ENCODE results near the gene PTPRK.

The PTPRK gene

GRCh38 chr6:128403618-128404444 lies 116.6 kb downstream of the PTPRK start:
- Histone ChIP-seq H3K27ac (ENCODE audit: insufficient read depth, low read depth, low read length, poor library complexity, severe bottlenecking) (no peak overlapping the region), H3K36me3 (ENCODE audit: control insufficient read depth, insufficient read depth, low read length) (no peaks in the 10 kb centered on the region)
- WGBS, 2 experiments: 92% methylated on average over 3 to 4 of the region's 4 CpGs

GRCh38 chr6:128400875-128401274 lies 119.5 kb downstream of the PTPRK start:
- H3K36me3 ChIP-seq (ENCODE audit: control insufficient read depth, insufficient read depth, low read length): no peaks in the 10 kb centered on the region
- no peaks in the 10 kb centered on the region for H3K4me1 ChIP-seq (ENCODE audit: control insufficient read depth, insufficient read depth, low read length)
- H3K9me3 ChIP-seq (ENCODE audit: control insufficient read depth, low read length): no peaks in the 10 kb centered on the region
- 91 to 92% methylated on average over 3 to 4 of the region's 4 CpGs for WGBS, 2 experiments
- no peak overlapping the region for H3K4me3 ChIP-seq (ENCODE audit: insufficient read depth, low read depth, low read length)
- H3K27me3 ChIP-seq (ENCODE audit: control insufficient read depth, insufficient read depth, low read length, poor library complexity, severe bottlenecking): no peaks in the 10 kb centered on the region
- no peak overlapping the region for H3K27ac ChIP-seq (ENCODE audit: insufficient read depth, low read depth, low read length, poor library complexity, severe bottlenecking)

More at GRCh38 chr6:128403618-128404444, 116.6 kb downstream of the PTPRK start:
- Histone ChIP-seq H3K9me3 (ENCODE audit: control insufficient read depth, low read length) (no peaks in the 10 kb centered on the region), H3K27me3 (ENCODE audit: control insufficient read depth, insufficient read depth, low read length, poor library complexity, severe bottlenecking) (no peaks in the 10 kb centered on the region), H3K4me1 (ENCODE audit: control insufficient read depth, insufficient read depth, low read length) (peaks cover 3% of the 10 kb centered on the region), H3K4me3 (ENCODE audit: insufficient read depth, low read depth, low read length) (no peak overlapping the region)

- 96 to 98% methylated on average over 9 of the region's 9 CpGs for WGBS, 2 experiments
- Histone ChIP-seq H3K36me3 (ENCODE audit: control insufficient read depth, insufficient read depth, low read length) (no peaks in the 10 kb centered on the region), H3K4me1 (ENCODE audit: control insufficient read depth, insufficient read depth, low read length) (no peaks in the 10 kb centered on the region), H3K9me3 (ENCODE audit: control insufficient read depth, low read length) (no peaks in the 10 kb centered on the region), H3K27ac (ENCODE audit: insufficient read depth, low read depth, low read length, poor library complexity, severe bottlenecking) (no peak overlapping the region), H3K27me3 (ENCODE audit: control insufficient read depth, insufficient read depth, low read length, poor library complexity, severe bottlenecking) (no peaks in the 10 kb centered on the region), H3K4me3 (ENCODE audit: insufficient read depth, low read depth, low read length) (no peak overlapping the region)
Observed at GRCh38 chr6:128397996-128398395, 122.4 kb downstream of the PTPRK start.

- no peak overlapping the region for H3K27ac ChIP-seq (ENCODE audit: insufficient read depth, low read depth, low read length, poor library complexity, severe bottlenecking)
- no peaks in the 10 kb centered on the region for H3K36me3 ChIP-seq (ENCODE audit: control insufficient read depth, insufficient read depth, low read length)
- H3K4me1 ChIP-seq (ENCODE audit: control insufficient read depth, insufficient read depth, low read length): no peaks in the 10 kb centered on the region
- 86 to 100% methylated on average over 1 to 3 of the region's 3 CpGs for WGBS, 2 experiments
- H3K4me3 ChIP-seq (ENCODE audit: insufficient read depth, low read depth, low read length): no peak overlapping the region
- no peaks in the 10 kb centered on the region for H3K27me3 ChIP-seq (ENCODE audit: control insufficient read depth, insufficient read depth, low read length, poor library complexity, severe bottlenecking)
- H3K9me3 ChIP-seq (ENCODE audit: control insufficient read depth, low read length): no peaks in the 10 kb centered on the region
Observed at GRCh38 chr6:128395596-128395995, 124.8 kb downstream of the PTPRK start.

GRCh38 chr6:128395188-128395587 lies 125.2 kb downstream of the PTPRK start:
- Histone ChIP-seq H3K27ac (ENCODE audit: insufficient read depth, low read depth, low read length, poor library complexity, severe bottlenecking) (no peak overlapping the region), H3K4me3 (ENCODE audit: insufficient read depth, low read depth, low read length) (no peak overlapping the region), H3K9me3 (ENCODE audit: control insufficient read depth, low read length) (no peaks in the 10 kb centered on the region), H3K4me1 (ENCODE audit: control insufficient read depth, insufficient read depth, low read length) (no peaks in the 10 kb centered on the region), H3K36me3 (ENCODE audit: control insufficient read depth, insufficient read depth, low read length) (no peaks in the 10 kb centered on the region), H3K27me3 (ENCODE audit: control insufficient read depth, insufficient read depth, low read length, poor library complexity, severe bottlenecking) (no peaks in the 10 kb centered on the region)
- WGBS, 2 experiments: 93 to 97% methylated on average over 3 of the region's 3 CpGs

- no peaks in the 10 kb centered on the region for H3K4me1 ChIP-seq (ENCODE audit: control insufficient read depth, insufficient read depth, low read length)
Observed at GRCh38 chr6:128394167-128394566, 126.2 kb downstream of the PTPRK start.

GRCh38 chr6:128389820-128390534 lies 130.4 kb downstream of the PTPRK start:
- no peak overlapping the region for H3K27ac ChIP-seq (ENCODE audit: insufficient read depth, low read depth, low read length, poor library complexity, severe bottlenecking)

More at GRCh38 chr6:128394167-128394566, 126.2 kb downstream of the PTPRK start:
- Histone ChIP-seq H3K4me3 (ENCODE audit: insufficient read depth, low read depth, low read length) (no peak overlapping the region), H3K27ac (ENCODE audit: insufficient read depth, low read depth, low read length, poor library complexity, severe bottlenecking) (no peak overlapping the region), H3K9me3 (ENCODE audit: control insufficient read depth, low read length) (no peaks in the 10 kb centered on the region), H3K36me3 (ENCODE audit: control insufficient read depth, insufficient read depth, low read length) (no peaks in the 10 kb centered on the region), H3K27me3 (ENCODE audit: control insufficient read depth, insufficient read depth, low read length, poor library complexity, severe bottlenecking) (no peaks in the 10 kb centered on the region)
- WGBS, 2 experiments: no CpG with 5 or more reads among the region's 1 CpG

GRCh38 chr6:128388380-128388779 lies 132.0 kb downstream of the PTPRK start:
- Histone ChIP-seq H3K27me3 (ENCODE audit: control insufficient read depth, insufficient read depth, low read length, poor library complexity, severe bottlenecking) (no peaks in the 10 kb centered on the region), H3K4me3 (ENCODE audit: insufficient read depth, low read depth, low read length) (no peak overlapping the region), H3K27ac (ENCODE audit: insufficient read depth, low read depth, low read length, poor library complexity, severe bottlenecking) (no peak overlapping the region), H3K36me3 (ENCODE audit: control insufficient read depth, insufficient read depth, low read length) (no peaks in the 10 kb centered on the region), H3K4me1 (ENCODE audit: control insufficient read depth, insufficient read depth, low read length) (no peaks in the 10 kb centered on the region), H3K9me3 (ENCODE audit: control insufficient read depth, low read length) (no peaks in the 10 kb centered on the region)
- 0% methylated on average over 1 of the region's 1 CpG for WGBS, 2 experiments

More at GRCh38 chr6:128389820-128390534, 130.4 kb downstream of the PTPRK start:
- Histone ChIP-seq H3K9me3 (ENCODE audit: control insufficient read depth, low read length) (no peaks in the 10 kb centered on the region), H3K36me3 (ENCODE audit: control insufficient read depth, insufficient read depth, low read length) (no peaks in the 10 kb centered on the region), H3K4me3 (ENCODE audit: insufficient read depth, low read depth, low read length) (no peak overlapping the region), H3K4me1 (ENCODE audit: control insufficient read depth, insufficient read depth, low read length) (no peaks in the 10 kb centered on the region), H3K27me3 (ENCODE audit: control insufficient read depth, insufficient read depth, low read length, poor library complexity, severe bottlenecking) (no peaks in the 10 kb centered on the region)
- 80 to 95% methylated on average over 3 to 4 of the region's 4 CpGs for WGBS, 2 experiments

GRCh38 chr6:128380891-128381290 lies 139.5 kb downstream of the PTPRK start:
- Histone ChIP-seq H3K36me3 (ENCODE audit: control insufficient read depth, insufficient read depth, low read length) (no peaks in the 10 kb centered on the region), H3K4me3 (ENCODE audit: insufficient read depth, low read depth, low read length) (no peak overlapping the region), H3K9me3 (ENCODE audit: control insufficient read depth, low read length) (no peaks in the 10 kb centered on the region), H3K27me3 (ENCODE audit: control insufficient read depth, insufficient read depth, low read length, poor library complexity, severe bottlenecking) (no peaks in the 10 kb centered on the region), H3K4me1 (ENCODE audit: control insufficient read depth, insufficient read depth, low read length) (no peaks in the 10 kb centered on the region), H3K27ac (ENCODE audit: insufficient read depth, low read depth, low read length, poor library complexity, severe bottlenecking) (no peak overlapping the region)

- no peaks in the 10 kb centered on the region for H3K36me3 ChIP-seq (ENCODE audit: control insufficient read depth, insufficient read depth, low read length)
- no peaks in the 10 kb centered on the region for H3K4me1 ChIP-seq (ENCODE audit: control insufficient read depth, insufficient read depth, low read length)
- H3K4me3 ChIP-seq (ENCODE audit: insufficient read depth, low read depth, low read length): no peak overlapping the region
- H3K27ac ChIP-seq (ENCODE audit: insufficient read depth, low read depth, low read length, poor library complexity, severe bottlenecking): no peak overlapping the region
- no peaks in the 10 kb centered on the region for H3K27me3 ChIP-seq (ENCODE audit: control insufficient read depth, insufficient read depth, low read length, poor library complexity, severe bottlenecking)
- H3K9me3 ChIP-seq (ENCODE audit: control insufficient read depth, low read length): no peaks in the 10 kb centered on the region
Observed at GRCh38 chr6:128379577-128379976, 140.8 kb downstream of the PTPRK start.
